DOHH2 (cell line): ENCODE data around the gene METTL1.

Source experiments
- H3F3A ChIP-seq: fragments of 200-600 bp; sonication (generic), shearing (Covaris generic); 2 replicates; pipeline ENCODE4 v1.6.0; 2016; ENCODE audit warnings: antibody characterized with exemption, mild to moderate bottlenecking; ENCODE audit not compliant: control insufficient read depth, insufficient read depth
- H3K27ac ChIP-seq: fragments of 200-600 bp; sonication (generic); 2 replicates; pipeline ENCODE4 v1.5.1; 2014; ENCODE audit warnings: low read depth, mild to moderate bottlenecking, low read length, moderate library complexity
- H3K27me3 ChIP-seq: fragments of 200-600 bp; sonication (generic); 2 replicates; pipeline ENCODE4 v1.6.1; 2014; ENCODE audit warnings: mild to moderate bottlenecking, low read length, mixed read lengths; ENCODE audit not compliant: control insufficient read depth
- H3K36me3 ChIP-seq: fragments of 200-600 bp; sonication (generic); 2 replicates; pipeline ENCODE4 v1.6.1; 2014; ENCODE audit warnings: mild to moderate bottlenecking, low read length, moderate library complexity, mixed read lengths; ENCODE audit not compliant: control insufficient read depth
- H3K4me1 ChIP-seq: fragments of 200-600 bp; sonication (generic); 2 replicates; pipeline ENCODE4 v1.6.1; 2014; ENCODE audit warnings: mild to moderate bottlenecking, low read length, mixed read lengths; ENCODE audit not compliant: control insufficient read depth
- H3K4me2 ChIP-seq: fragments of 200-600 bp; sonication (generic); 2 replicates; pipeline ENCODE4 v1.6.0; 2014; ENCODE audit warnings: mild to moderate bottlenecking, low read length, moderate library complexity
- H3K4me3 ChIP-seq: fragments of 200-600 bp; sonication (generic); 2 replicates; pipeline ENCODE4 v1.5.1; 2014; ENCODE audit warnings: mild to moderate bottlenecking, low read length, mixed read lengths
- H3K79me2 ChIP-seq: fragments of 200-600 bp; sonication (generic); 2 replicates; pipeline ENCODE4 v1.6.1; 2014; ENCODE audit warnings: mild to moderate bottlenecking, low read length, mixed read lengths; ENCODE audit not compliant: control insufficient read depth
- H3K9me2 ChIP-seq: fragments of 200-600 bp; sonication (generic); replicated peaks from 2 replicates; pipeline ENCODE4 v1.6.1; 2014; ENCODE audit warnings: mild to moderate bottlenecking, low read length, mixed read lengths; ENCODE audit not compliant: control insufficient read depth
- H3K9me3 ChIP-seq: fragments of 200-600 bp; sonication (generic); 2 replicates; pipeline ENCODE4 v1.6.1; 2014; ENCODE audit warnings: antibody characterized with exemption, low read length, mixed read lengths; ENCODE audit not compliant: control insufficient read depth, insufficient read depth
- H4K20me1 ChIP-seq: fragments of 200-600 bp; sonication (generic); 2 replicates; pipeline ENCODE4 v1.6.0; 2014; ENCODE audit warnings: low read depth, mild to moderate bottlenecking, antibody characterized with exemption, low read length, moderate library complexity; ENCODE audit not compliant: control insufficient read depth, insufficient read depth
- EZH2phosphoT487 ChIP-seq: fragments of 200-600 bp; sonication (generic); IDR thresholded peaks from 2 replicates; pipeline ENCODE4 v1.6.1; 2017; ENCODE audit warnings: borderline replicate concordance, mild to moderate bottlenecking, antibody characterized with exemption, low read length, moderate library complexity, mixed read lengths
- TF ChIP-seq, protein P1 (sequence below): fragments of 200-600 bp; sonication (generic); IDR thresholded peaks from one replicate; pipeline ENCODE4 v1.5.1; 2014; ENCODE audit warnings: antibody characterized with exemption, mild to moderate bottlenecking, low read depth, low read length; ENCODE audit not compliant: poor library complexity, severe bottlenecking

METTL1 gene

GRCh38 chr12:57737467-57738460 is 34.1 kb downstream of the METTL1 start:
- Histone ChIP-seq H3K4me1 (peaks cover 32% of the 10 kb centered on the region), H3K79me2 (peaks cover 32% of the 10 kb centered on the region), H3K27ac (no peak overlapping the region), H3K9me2 (no peaks in the 10 kb centered on the region), H3F3A (no peaks in the 10 kb centered on the region; the same call in 1 of the 2 replicates), H3K27me3 (no peaks in the 10 kb centered on the region), H3K9me3 (no peaks in the 10 kb centered on the region), H4K20me1 (no peaks in the 10 kb centered on the region), H3K4me2 (no peak overlapping the region), H3K4me3 (no peak overlapping the region), H3K36me3 (peaks cover 17% of the 10 kb centered on the region)
- no peak for TF ChIP-seq EZH2phosphoT487
- TF ChIP-seq, protein P1, sequence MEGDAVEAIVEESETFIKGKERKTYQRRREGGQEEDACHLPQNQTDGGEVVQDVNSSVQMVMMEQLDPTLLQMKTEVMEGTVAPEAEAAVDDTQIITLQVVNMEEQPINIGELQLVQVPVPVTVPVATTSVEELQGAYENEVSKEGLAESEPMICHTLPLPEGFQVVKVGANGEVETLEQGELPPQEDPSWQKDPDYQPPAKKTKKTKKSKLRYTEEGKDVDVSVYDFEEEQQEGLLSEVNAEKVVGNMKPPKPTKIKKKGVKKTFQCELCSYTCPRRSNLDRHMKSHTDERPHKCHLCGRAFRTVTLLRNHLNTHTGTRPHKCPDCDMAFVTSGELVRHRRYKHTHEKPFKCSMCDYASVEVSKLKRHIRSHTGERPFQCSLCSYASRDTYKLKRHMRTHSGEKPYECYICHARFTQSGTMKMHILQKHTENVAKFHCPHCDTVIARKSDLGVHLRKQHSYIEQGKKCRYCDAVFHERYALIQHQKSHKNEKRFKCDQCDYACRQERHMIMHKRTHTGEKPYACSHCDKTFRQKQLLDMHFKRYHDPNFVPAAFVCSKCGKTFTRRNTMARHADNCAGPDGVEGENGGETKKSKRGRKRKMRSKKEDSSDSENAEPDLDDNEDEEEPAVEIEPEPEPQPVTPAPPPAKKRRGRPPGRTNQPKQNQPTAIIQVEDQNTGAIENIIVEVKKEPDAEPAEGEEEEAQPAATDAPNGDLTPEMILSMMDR, result no peak

DNA sequence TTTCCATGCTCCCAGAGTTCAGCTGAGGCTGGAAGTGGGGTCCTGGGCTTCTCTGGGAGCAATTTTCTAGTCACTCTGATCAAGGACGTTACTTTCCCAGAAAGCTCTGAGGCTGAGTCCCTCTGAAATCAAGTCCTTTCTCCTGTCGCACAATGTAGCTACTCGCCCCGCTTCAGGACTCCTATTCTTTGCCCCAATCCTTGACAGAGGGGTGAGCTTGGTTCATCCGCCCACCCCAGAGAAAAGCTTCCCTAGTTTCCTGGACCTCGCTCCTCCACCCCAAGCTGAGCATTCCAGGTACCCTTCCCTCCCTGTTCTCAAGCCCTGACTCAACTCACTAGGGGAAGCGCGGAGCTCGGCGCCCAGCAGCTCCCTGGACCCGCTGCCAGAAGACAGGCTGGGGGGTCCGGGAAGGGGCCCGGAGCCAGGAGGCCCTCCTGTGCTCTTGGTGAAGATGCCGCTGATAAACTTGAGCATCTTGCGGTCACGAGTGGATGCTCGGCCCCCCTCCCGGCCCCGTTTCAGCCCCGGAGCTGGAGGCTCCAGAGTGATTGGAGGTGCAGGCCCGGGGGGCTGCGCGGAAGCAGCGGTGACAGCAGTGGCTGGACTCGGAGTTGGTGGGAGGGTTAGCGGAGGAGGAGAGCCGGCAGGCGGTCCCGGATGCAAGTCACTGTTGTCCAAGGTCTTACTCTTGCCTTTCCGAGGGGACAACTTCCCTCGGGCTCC is 35.0 kb downstream of the METTL1 start:
- Histone ChIP-seq H3K4me1 (peaks cover 24% of the 10 kb centered on the region), H3K27ac (no peak overlapping the region), H3K36me3 (peaks cover 22% of the 10 kb centered on the region), H3K9me3 (no peaks in the 10 kb centered on the region), H3F3A (no peaks in the 10 kb centered on the region; the same call in 1 of the 2 replicates), H4K20me1 (no peaks in the 10 kb centered on the region), H3K4me3 (no peak overlapping the region), H3K4me2 (no peak overlapping the region), H3K27me3 (no peaks in the 10 kb centered on the region), H3K79me2 (peaks cover 30% of the 10 kb centered on the region), H3K9me2 (no peaks in the 10 kb centered on the region)
- TF ChIP-seq EZH2phosphoT487, result no peak
- TF ChIP-seq, protein P1, result no peak

GRCh38 chr12:57735952-57736740 is 35.8 kb downstream of the METTL1 start:
- Histone ChIP-seq H4K20me1 (no peaks in the 10 kb centered on the region), H3K4me3 (no peak overlapping the region), H3K27me3 (no peaks in the 10 kb centered on the region), H3K27ac (no peak overlapping the region), H3K4me1 (peaks cover 17% of the 10 kb centered on the region), H3K4me2 (no peak overlapping the region), H3K9me3 (no peaks in the 10 kb centered on the region), H3K36me3 (peaks cover 28% of the 10 kb centered on the region), H3K79me2 (peaks cover 22% of the 10 kb centered on the region), H3F3A (no peaks in the 10 kb centered on the region; the same call in 1 of the 2 replicates), H3K9me2 (no peaks in the 10 kb centered on the region)
- TF ChIP-seq EZH2phosphoT487, result no peak
- TF ChIP-seq, protein P1, result no peak
